Retina (tissue), 1 donor: ENCODE results near the gene DNAJC18.
"Not testable (repeated sequence)": the region's sequence is repeated elsewhere in the genome, so short reads cannot be mapped to it uniquely, and the experiment has no call there.

Experiments
- DNase-seq: peaks from one replicate; pipeline ENCODE4 v3.0.0-alpha.2; 2016

DNAJC18 gene

GRCh38 chr5:139425497-139425896 lies 13.8 kb downstream of the DNAJC18 start:
- no peak for DNase-seq

GRCh38 chr5:139422307-139422893 lies 16.9 kb downstream of the DNAJC18 start:
- peak; percentile 56 for DNase-seq

- no peak for DNase-seq
Measured at GRCh38 chr5:139419226-139420192, 19.8 kb downstream of the DNAJC18 start.

GRCh38 chr5:139418793-139419192 lies 20.5 kb downstream of the DNAJC18 start:
- DNase-seq: no peak

GRCh38 chr5:139417214-139417613 lies 22.1 kb downstream of the DNAJC18 start:
- DNase-seq: no peak

GRCh38 chr5:139416651-139417050 lies 22.7 kb downstream of the DNAJC18 start:
- no peak for DNase-seq

GRCh38 chr5:139415869-139416268 lies 23.5 kb downstream of the DNAJC18 start:
- no peak for DNase-seq

GRCh38 chr5:139415221-139415861 lies 24.0 kb downstream of the DNAJC18 start:
- no peak for DNase-seq

GRCh38 chr5:139414581-139415130 lies 24.7 kb downstream of the DNAJC18 start:
- DNase-seq: no peak

- DNase-seq: no peak
Measured at GRCh38 chr5:139413963-139414362, 25.4 kb downstream of the DNAJC18 start.

GRCh38 chr5:139413153-139413552 lies 26.2 kb downstream of the DNAJC18 start:
- DNase-seq: no peak

- DNase-seq: no peak
Measured at GRCh38 chr5:139410993-139411828, 28.1 kb downstream of the DNAJC18 start.

GRCh38 chr5:139410121-139410992 lies 29.0 kb downstream of the DNAJC18 start:
- no peak for DNase-seq

GRCh38 chr5:139409116-139409515 lies 30.2 kb downstream of the DNAJC18 start:
- DNase-seq: not testable (repeated sequence)

- no peak for DNase-seq
Measured at GRCh38 chr5:139408191-139408590, 31.1 kb downstream of the DNAJC18 start.

- DNase-seq: no peak
Measured at GRCh38 chr5:139407517-139407916, 31.8 kb downstream of the DNAJC18 start.

GRCh38 chr5:139406963-139407362 lies 32.4 kb downstream of the DNAJC18 start:
- DNase-seq: no peak

- DNase-seq: no peak
Measured at GRCh38 chr5:139404484-139404840, 34.9 kb downstream of the DNAJC18 start.

- DNase-seq: peak; percentile 97
Measured at GRCh38 chr5:139403787-139404483, 35.4 kb downstream of the DNAJC18 start, which contains the start of gene SPATA24. TSS of gene SPATA24 (minus strand) at chr5:139404089. CDS start at chr5:139404060, 29 bp downstream.

- DNase-seq: no peak
Measured at GRCh38 chr5:139403418-139403786, 35.9 kb downstream of the DNAJC18 start.
